K562 (cell line): Measurements from ENCODE around the gene SEMA6B. TPM values are rescaled to one million over a fixed set of nuclear protein-coding genes. Genes with fewer than 3 reads are reported as not detected.

Source experiments
- ETV5 ChIP-seq: sonication (generic); formaldehyde crosslinking; IDR thresholded peaks from 2 replicates; pipeline ENCODE4 v1.4.0; 2020; ENCODE audit warnings: low read depth, mild to moderate bottlenecking, missing genetic modification reagents
- GATAD2A ChIP-seq: fragments of 450-650 bp; IDR thresholded peaks from 2 replicates; pipeline ENCODE4 v1.6.1; 2017
- ILF3 ChIP-seq: fragments of 450-650 bp; IDR thresholded peaks from 2 replicates; pipeline ENCODE4 v1.6.1; 2018; ENCODE audit warnings: antibody characterized with exemption, mild to moderate bottlenecking, moderate library complexity, borderline replicate concordance
- KLF1 ChIP-seq: fragments of 450-650 bp; IDR thresholded peaks from 2 replicates; pipeline ENCODE4 v1.6.1; 2016; ENCODE audit warnings: missing genetic modification characterization, missing compliant biosample characterization
- NBN ChIP-seq: fragments of 450-650 bp; IDR thresholded peaks from 2 replicates; pipeline ENCODE4 v1.6.1; 2016; ENCODE audit warnings: low read depth, mild to moderate bottlenecking
- NONO ChIP-seq, 2 experiments: fragments of 200-400 bp in 1 of 2; fragments of 450-650 bp in 1 of 2; formaldehyde crosslinking in 1 of 2; IDR thresholded peaks; 2 replicates each; pipeline ENCODE4 v1.6.1; 2017; ENCODE audit warnings: low read depth in 2 of 2, mild to moderate bottlenecking in 2 of 2, moderate library complexity in 2 of 2, low read length in 1 of 2
- NUFIP1 ChIP-seq: fragments of 450-650 bp; IDR thresholded peaks from 2 replicates; pipeline ENCODE4 v1.6.1; 2018; ENCODE audit not compliant: partially characterized antibody
- POLR2AphosphoS2 ChIP-seq: IDR thresholded peaks from 2 replicates; pipeline ENCODE4 v1.6.1; 2012; ENCODE audit warnings: low read length, improper control_type of control experiment
- POLR3G ChIP-seq: IDR thresholded peaks from 2 replicates; pipeline ENCODE4 v1.6.1; 2011; ENCODE audit not compliant: insufficient read length, insufficient replicate concordance; ENCODE audit errors: extremely low read depth
- PYGO2 ChIP-seq: fragments of 450-650 bp; IDR thresholded peaks from 2 replicates; pipeline ENCODE4 v1.6.1; 2016; ENCODE audit warnings: mild to moderate bottlenecking, missing genetic modification characterization, moderate library complexity, missing compliant biosample characterization
- RBFOX2 ChIP-seq: fragments of 200-400 bp; formaldehyde crosslinking; IDR thresholded peaks from 2 replicates; pipeline ENCODE4 v1.6.1; 2017; ENCODE audit warnings: low read depth, mild to moderate bottlenecking, low read length, moderate library complexity
- SMAD2 ChIP-seq: fragments of 150-350 bp; IDR thresholded peaks from 2 replicates; pipeline ENCODE4 v1.6.1; 2014; ENCODE audit warnings: low read depth, mild to moderate bottlenecking, low read length
- SRF ChIP-seq, 2 experiments: fragments of 250-450, 450-650 bp in 1 of 2; sonication (Bioruptor Pico) in 1 of 2; sonication (generic) in 1 of 2; formaldehyde crosslinking; IDR thresholded peaks; 2 replicates each; pipeline versions ENCODE4 v1.5.0 to v1.5.1; 2020 to 2022; ENCODE audit warnings: mild to moderate bottlenecking in 1 of 2, missing genetic modification reagents in 1 of 2
- THRAP3 ChIP-seq: fragments of 450-650 bp; IDR thresholded peaks from 2 replicates; pipeline ENCODE4 v1.6.1; 2016; ENCODE audit warnings: mild to moderate bottlenecking, inconsistent platforms, borderline replicate concordance
- TSHZ1 ChIP-seq: fragments of 250-450 bp; sonication (Bioruptor Pico); IDR thresholded peaks from 2 replicates; pipeline ENCODE4 v1.4.0; 2020; ENCODE audit warnings: mild to moderate bottlenecking, moderate library complexity
- ZFP36 ChIP-seq: fragments of 150-350 bp; IDR thresholded peaks from 2 replicates; pipeline ENCODE4 v1.6.1; 2018; ENCODE audit warnings: low read length, low read depth; ENCODE audit not compliant: partially characterized antibody
- ZNF133 ChIP-seq: fragments of 250-450 bp; sonication (Bioruptor Pico); IDR thresholded peaks from 2 replicates; pipeline ENCODE4 v1.4.0; 2020; ENCODE audit warnings: mild to moderate bottlenecking
- ZSCAN29 ChIP-seq: fragments of 450-650 bp; IDR thresholded peaks from 2 replicates; pipeline ENCODE4 v1.6.1; 2017
- polyA plus RNA-seq, 8 experiments: library from polyadenylated mRNA; depleted of rRNA in 4 of 8; stranded (reverse) in 5 of 8; unstranded in 3 of 8; fragments of >200 nt; fragmentation: Nextera tagmentation in 2 of 8; fragmentation: Illumina TruSeq in 1 of 8; extraction: Ambion mirVana in 2 of 8; extraction: Trizol in 1 of 8; gene quantifications; 2 replicates each; pipeline versions ENCODE4 v1.2.1 to v1.2.3, GENCODE V29; 2011 to 2014; ENCODE audit warnings: inconsistent platforms in 1 of 8, missing spikeins in 1 of 8
- total RNA-seq, 7 experiments: library from RNA; depleted of rRNA in 6 of 7; stranded (reverse); fragments of >200 nt in 6 of 7; fragmentation: Illumina TruSeq in 2 of 7; extraction: Trizol in 2 of 7; gene quantifications; 2 replicates each; pipeline versions ENCODE4 v1.2.1 to v1.2.3, GENCODE V29; 2011 to 2021; ENCODE audit warnings: low replicate concordance in 1 of 7
- TF ChIP-seq, protein P1 (sequence below): fragments of 250-450 bp; sonication (Bioruptor Pico); IDR thresholded peaks from 2 replicates; pipeline ENCODE4 v1.5.1; 2021; ENCODE audit warnings: mild to moderate bottlenecking
- TF ChIP-seq, protein P2 (sequence below): sonication (generic); formaldehyde crosslinking; IDR thresholded peaks from 2 replicates; pipeline ENCODE4 v1.8.1; 2023; ENCODE audit warnings: mild to moderate bottlenecking, missing genetic modification reagents
- TF ChIP-seq, protein P3 (sequence below): IDR thresholded peaks from 2 replicates; pipeline ENCODE4 v1.6.1; 2011; ENCODE audit warnings: borderline replicate concordance, low read depth, mild to moderate bottlenecking, moderate library complexity, low read length; ENCODE audit not compliant: insufficient read depth, poor library complexity, severe bottlenecking

Gene SEMA6B
- total and polyA plus RNA-seq, 9 of the 15 experiments (the other 6 are each of a cell fraction or from before 2014, with no cell fraction given), result 0.65 to 4.6 (median 2.5) TPM; not detected in 2

GRCh38 chr19:4567584-4568071 lies 8.1 kb upstream of the SEMA6B start (continued):
- TF ChIP-seq ZFP36, result peak; percentile 98
- TF ChIP-seq PYGO2 (tag), result no peak
- TF ChIP-seq, protein P1, sequence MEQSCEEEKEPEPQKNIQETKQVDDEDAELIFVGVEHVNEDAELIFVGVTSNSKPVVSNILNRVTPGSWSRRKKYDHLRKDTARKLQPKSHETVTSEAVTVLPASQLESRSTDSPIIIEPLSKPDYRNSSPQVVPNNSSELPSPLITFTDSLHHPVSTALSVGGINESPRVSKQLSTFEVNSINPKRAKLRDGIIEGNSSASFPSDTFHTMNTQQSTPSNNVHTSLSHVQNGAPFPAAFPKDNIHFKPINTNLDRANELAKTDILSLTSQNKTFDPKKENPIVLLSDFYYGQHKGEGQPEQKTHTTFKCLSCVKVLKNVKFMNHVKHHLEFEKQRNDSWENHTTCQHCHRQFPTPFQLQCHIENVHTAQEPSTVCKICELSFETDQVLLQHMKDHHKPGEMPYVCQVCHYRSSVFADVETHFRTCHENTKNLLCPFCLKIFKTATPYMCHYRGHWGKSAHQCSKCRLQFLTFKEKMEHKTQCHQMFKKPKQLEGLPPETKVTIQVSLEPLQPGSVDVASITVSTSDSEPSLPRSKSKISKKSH (CRISPR knock-in tag), result no peak
- TF ChIP-seq, protein P2, sequence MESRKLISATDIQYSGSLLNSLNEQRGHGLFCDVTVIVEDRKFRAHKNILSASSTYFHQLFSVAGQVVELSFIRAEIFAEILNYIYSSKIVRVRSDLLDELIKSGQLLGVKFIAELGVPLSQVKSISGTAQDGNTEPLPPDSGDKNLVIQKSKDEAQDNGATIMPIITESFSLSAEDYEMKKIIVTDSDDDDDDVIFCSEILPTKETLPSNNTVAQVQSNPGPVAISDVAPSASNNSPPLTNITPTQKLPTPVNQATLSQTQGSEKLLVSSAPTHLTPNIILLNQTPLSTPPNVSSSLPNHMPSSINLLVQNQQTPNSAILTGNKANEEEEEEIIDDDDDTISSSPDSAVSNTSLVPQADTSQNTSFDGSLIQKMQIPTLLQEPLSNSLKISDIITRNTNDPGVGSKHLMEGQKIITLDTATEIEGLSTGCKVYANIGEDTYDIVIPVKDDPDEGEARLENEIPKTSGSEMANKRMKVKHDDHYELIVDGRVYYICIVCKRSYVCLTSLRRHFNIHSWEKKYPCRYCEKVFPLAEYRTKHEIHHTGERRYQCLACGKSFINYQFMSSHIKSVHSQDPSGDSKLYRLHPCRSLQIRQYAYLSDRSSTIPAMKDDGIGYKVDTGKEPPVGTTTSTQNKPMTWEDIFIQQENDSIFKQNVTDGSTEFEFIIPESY (CRISPR knock-in tag), result peak; percentile 62; the same call in 1 of the 2 replicates
- TF ChIP-seq ETV5, result no peak
- no peak for TF ChIP-seq SRF (CRISPR knock-in tag; IDR thresholded peaks at IDR 0.05)
- TF ChIP-seq NONO (IDR thresholded peaks at IDR 0.05; ENCODE audit: low read depth in 2 of 2, low read length in 1 of 2), result no peak
- TF ChIP-seq ZNF133 (CRISPR knock-in tag), result no peak
- no peak for TF ChIP-seq POLR2AphosphoS2
- TF ChIP-seq KLF1, result no peak
- TF ChIP-seq RBFOX2, result no peak
- no peak for TF ChIP-seq NBN
- TF ChIP-seq SMAD2, result no peak
- no peak for TF ChIP-seq ZSCAN29
- TF ChIP-seq, protein P3, sequence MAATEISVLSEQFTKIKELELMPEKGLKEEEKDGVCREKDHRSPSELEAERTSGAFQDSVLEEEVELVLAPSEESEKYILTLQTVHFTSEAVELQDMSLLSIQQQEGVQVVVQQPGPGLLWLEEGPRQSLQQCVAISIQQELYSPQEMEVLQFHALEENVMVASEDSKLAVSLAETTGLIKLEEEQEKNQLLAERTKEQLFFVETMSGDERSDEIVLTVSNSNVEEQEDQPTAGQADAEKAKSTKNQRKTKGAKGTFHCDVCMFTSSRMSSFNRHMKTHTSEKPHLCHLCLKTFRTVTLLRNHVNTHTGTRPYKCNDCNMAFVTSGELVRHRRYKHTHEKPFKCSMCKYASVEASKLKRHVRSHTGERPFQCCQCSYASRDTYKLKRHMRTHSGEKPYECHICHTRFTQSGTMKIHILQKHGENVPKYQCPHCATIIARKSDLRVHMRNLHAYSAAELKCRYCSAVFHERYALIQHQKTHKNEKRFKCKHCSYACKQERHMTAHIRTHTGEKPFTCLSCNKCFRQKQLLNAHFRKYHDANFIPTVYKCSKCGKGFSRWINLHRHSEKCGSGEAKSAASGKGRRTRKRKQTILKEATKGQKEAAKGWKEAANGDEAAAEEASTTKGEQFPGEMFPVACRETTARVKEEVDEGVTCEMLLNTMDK, result no peak
- TF ChIP-seq POLR3G, result no peak
- TF ChIP-seq GATAD2A, result no peak
- TF ChIP-seq ILF3, result no peak
- no peak for TF ChIP-seq NUFIP1
- TF ChIP-seq TSHZ1 (CRISPR knock-in tag), result no peak
- TF ChIP-seq THRAP3, result no peak
